H1 (cell line): ENCODE results near the gene MAPRE2. TPM values are rescaled to one million over a fixed set of nuclear protein-coding genes. Genes with fewer than 3 reads are reported as not detected.

ENCODE experiments used
- ZNF274 ChIP-seq: IDR thresholded peaks from 2 replicates; pipeline ENCODE4 v1.7.0; 2012; ENCODE audit warnings: low read length, borderline replicate concordance; ENCODE audit errors: extremely low read depth
- polyA plus RNA-seq, 7 experiments: library from polyadenylated mRNA; depleted of rRNA in 3 of 7; stranded (reverse) in 5 of 7; unstranded in 2 of 7; fragments of >200 nt in 5 of 7; fragments of 200-250 nt in 2 of 7; gene quantifications; 1 replicate in 5 of 7; 2 replicates in 1 of 7; 4 replicates in 1 of 7; pipeline versions ENCODE4 v1.2.1 to v1.2.3, GENCODE V29; 2011 to 2013; ENCODE audit warnings: missing spikeins in 2 of 7, mixed read lengths in 2 of 7
- total RNA-seq: library from RNA; stranded (reverse); fragmentation: NEBNext Ultra II Directional; extraction: Animal tissue kit (Norgen Biotek cat#: 25700); gene quantifications from 2 replicates; pipeline ENCODE4 v1.2.1, GENCODE V29; 2021

Gene MAPRE2
- total and polyA plus RNA-seq, 2 of the 8 experiments (the other 6 are each of a cell fraction or from before 2014, with no cell fraction given) = 32.6 to 33.1 TPM

DNA sequence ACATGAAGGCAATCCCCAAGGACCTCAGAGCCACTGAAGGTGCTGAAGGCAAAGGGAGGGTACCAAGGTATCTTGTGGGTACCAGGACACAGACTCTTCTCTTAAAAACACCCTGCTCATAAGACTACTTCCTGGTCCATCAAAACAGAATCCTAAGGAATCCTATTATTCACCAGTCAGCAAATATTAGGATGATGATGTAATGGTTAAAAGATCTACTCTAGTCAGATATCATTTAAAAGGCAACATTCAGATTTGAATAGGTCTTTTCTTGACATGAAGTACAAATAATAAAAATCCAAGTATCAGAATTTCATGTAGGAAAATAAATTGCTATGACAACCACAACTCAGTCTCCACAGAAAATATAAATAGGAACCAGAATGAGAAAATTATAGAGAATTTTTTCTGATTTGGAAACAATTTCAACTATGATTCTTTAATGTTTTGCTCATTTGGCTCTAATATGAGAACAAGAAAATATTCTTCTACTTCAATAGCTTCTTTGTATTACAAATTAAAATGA is 121.9 kb downstream of the MAPRE2 start (continued):
- TF ChIP-seq ZNF274 = no peak
